ENCODE results near the gene DOK6.

DOK6 gene

GRCh38 chr18:69718912-69719547 is 318.3 kb downstream of the DOK6 start:
- H3K4me1 ChIP-seq: no peaks in the 10 kb centered on the region
- no peaks in the 10 kb centered on the region for H4K20me1 ChIP-seq
- H3K4me3 ChIP-seq: no peak overlapping the region
- no peaks in the 10 kb centered on the region for H3K27me3 ChIP-seq
- TF ChIP-seq Cebpa-rat (IDR thresholded peaks at IDR 0.05): no peak
- no peak overlapping the region for H3K4me2 ChIP-seq
- H3K9ac ChIP-seq: no peak overlapping the region
- H3K9me3 ChIP-seq: peaks cover 28% of the 10 kb centered on the region
- no peak overlapping the region for H3K27ac ChIP-seq
- no peaks in the 10 kb centered on the region for H3K36me3 ChIP-seq

DNA sequence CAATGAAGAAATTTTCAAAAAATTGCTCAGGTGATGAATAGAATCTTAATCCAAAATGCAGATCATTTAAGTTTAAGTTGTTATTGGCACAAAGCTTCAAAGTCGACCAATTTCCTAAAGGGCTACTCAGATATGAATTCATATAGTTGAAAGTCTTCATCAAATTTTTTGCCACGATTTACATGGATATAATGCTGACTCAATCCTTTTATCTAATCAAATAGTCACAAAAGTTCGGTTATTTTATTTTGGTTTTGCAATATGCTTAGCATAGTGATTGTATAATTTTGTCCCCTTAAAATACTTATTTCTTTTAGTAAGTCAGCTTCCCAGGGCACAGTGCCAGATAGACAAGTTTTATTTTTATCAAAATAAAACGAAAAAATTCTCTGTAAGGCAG is 319.7 kb downstream of the DOK6 start:
- Histone ChIP-seq H4K20me1 (no peaks in the 10 kb centered on the region), H3K36me3 (no peaks in the 10 kb centered on the region), H3K27me3 (no peaks in the 10 kb centered on the region), H3K4me2 (no peak overlapping the region), H3K27ac (no peak overlapping the region), H3K4me3 (no peak overlapping the region), H3K9me3 (peaks cover 28% of the 10 kb centered on the region), H3K4me1 (no peaks in the 10 kb centered on the region), H3K9ac (no peak overlapping the region)
- TF ChIP-seq Cebpa-rat (IDR thresholded peaks at IDR 0.05): no peak

DNA sequence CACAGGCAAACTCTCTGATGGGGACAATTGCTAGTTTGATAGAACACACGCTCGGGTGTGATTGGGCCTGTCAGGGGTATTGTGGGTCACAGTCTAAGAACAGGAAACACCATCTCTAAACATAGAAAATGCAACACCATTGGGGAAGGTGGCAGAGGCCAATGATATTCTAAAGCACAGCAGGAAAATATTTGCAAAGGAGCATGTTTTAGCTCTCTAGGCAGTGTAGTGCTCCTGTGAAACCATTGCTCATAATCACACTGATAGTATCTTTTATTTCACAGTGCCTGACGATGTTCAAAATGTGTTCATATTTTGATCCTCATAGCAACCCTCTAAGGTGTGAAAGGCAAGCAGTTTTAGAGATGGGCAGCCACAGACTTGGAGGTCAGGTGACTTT is 322.7 kb downstream of the DOK6 start:
- no peaks in the 10 kb centered on the region for H3K27me3 ChIP-seq
- H3K9me3 ChIP-seq: peaks cover 16% of the 10 kb centered on the region
- H3K27ac ChIP-seq: no peak overlapping the region
- no peaks in the 10 kb centered on the region for H3K4me1 ChIP-seq
- H4K20me1 ChIP-seq: no peaks in the 10 kb centered on the region
- H3K4me3 ChIP-seq: no peak overlapping the region
- TF ChIP-seq Cebpa-rat (IDR thresholded peaks at IDR 0.05): no peak
- no peak overlapping the region for H3K9ac ChIP-seq
- no peak overlapping the region for H3K4me2 ChIP-seq
- no peaks in the 10 kb centered on the region for H3K36me3 ChIP-seq

DNA sequence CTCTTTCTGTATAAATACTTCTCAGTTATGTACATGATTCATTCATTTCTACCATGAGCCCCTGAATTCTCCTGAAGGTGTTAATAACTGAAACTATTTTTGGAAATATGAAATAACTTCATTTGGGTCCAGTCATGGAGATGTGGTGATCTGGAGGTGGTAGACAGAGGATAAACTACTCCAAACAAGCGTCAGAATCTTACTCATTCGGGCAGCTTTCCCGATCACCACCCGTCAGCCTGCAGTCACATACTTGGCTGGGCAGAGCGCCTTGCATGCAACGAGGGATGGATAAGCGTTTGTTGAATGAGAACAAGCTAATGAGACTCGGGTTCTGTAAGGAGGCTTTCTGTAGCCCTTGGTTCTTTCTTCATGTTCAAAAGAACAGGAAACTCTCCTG is 324.3 kb downstream of the DOK6 start:
- Histone ChIP-seq H3K4me3 (no peak overlapping the region), H3K27ac (no peak overlapping the region), H3K4me1 (no peaks in the 10 kb centered on the region), H4K20me1 (no peaks in the 10 kb centered on the region), H3K4me2 (no peak overlapping the region), H3K36me3 (no peaks in the 10 kb centered on the region), H3K9me3 (peaks cover 1% of the 10 kb centered on the region; the same call in 1 of the 2 replicates), H3K9ac (no peak overlapping the region), H3K27me3 (no peaks in the 10 kb centered on the region)
- TF ChIP-seq Cebpa-rat (IDR thresholded peaks at IDR 0.05): no peak

DNA sequence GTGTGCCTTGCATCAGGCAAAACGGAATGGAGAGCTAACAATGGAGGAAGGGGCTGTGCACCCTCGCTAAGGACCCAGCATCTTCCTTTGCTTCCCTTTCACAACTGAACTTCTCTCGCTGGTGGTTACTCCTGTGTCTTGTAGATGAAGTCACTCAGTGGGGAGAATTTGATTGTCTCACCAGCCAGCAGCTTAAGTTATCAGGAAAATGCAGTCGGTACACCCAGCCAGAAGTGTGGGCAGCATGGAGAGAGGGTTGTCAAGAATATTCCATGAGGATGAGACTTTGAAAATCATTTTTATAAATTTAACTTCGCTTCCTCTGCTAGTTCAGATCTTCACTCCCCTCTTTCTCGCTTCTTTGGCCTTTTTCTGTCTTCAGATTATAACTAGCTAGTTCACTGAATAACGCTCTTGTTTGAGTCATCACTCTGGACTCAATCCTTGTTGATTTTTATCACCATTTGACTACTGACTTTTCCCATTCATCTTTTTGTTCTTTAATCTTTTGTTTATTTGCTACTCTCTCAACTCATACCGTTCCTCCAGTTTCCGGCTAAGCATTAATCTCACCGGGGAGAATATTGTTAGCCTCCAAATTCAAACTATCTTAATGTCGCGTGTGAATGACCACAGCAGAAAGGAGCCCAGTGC is 325.3 kb downstream of the DOK6 start:
- no peak for TF ChIP-seq Cebpa-rat (IDR thresholded peaks at IDR 0.05)
- Histone ChIP-seq H3K4me1 (no peaks in the 10 kb centered on the region), H3K4me2 (no peak overlapping the region), H4K20me1 (no peaks in the 10 kb centered on the region), H3K9me3 (no peaks in the 10 kb centered on the region), H3K27me3 (no peaks in the 10 kb centered on the region), H3K36me3 (no peaks in the 10 kb centered on the region), H3K9ac (no peak overlapping the region), H3K27ac (no peak overlapping the region), H3K4me3 (no peak overlapping the region)

- no peak for TF ChIP-seq Cebpa-rat (IDR thresholded peaks at IDR 0.05)
- Histone ChIP-seq H3K27me3 (no peaks in the 10 kb centered on the region), H4K20me1 (no peaks in the 10 kb centered on the region), H3K9ac (no peak overlapping the region), H3K4me1 (no peaks in the 10 kb centered on the region), H3K4me3 (no peak overlapping the region), H3K4me2 (no peak overlapping the region), H3K27ac (no peak overlapping the region), H3K9me3 (no peaks in the 10 kb centered on the region), H3K36me3 (no peaks in the 10 kb centered on the region)
Measured at GRCh38 chr18:69727912-69728572, 327.4 kb downstream of the DOK6 start.

- H3K4me3 ChIP-seq: no peak overlapping the region
- H4K20me1 ChIP-seq: no peaks in the 10 kb centered on the region
- no peaks in the 10 kb centered on the region for H3K27me3 ChIP-seq
- no peak overlapping the region for H3K4me2 ChIP-seq
- no peak for TF ChIP-seq Cebpa-rat (IDR thresholded peaks at IDR 0.05)
- no peak overlapping the region for H3K27ac ChIP-seq
- H3K4me1 ChIP-seq: no peaks in the 10 kb centered on the region
- H3K9ac ChIP-seq: no peak overlapping the region
- H3K9me3 ChIP-seq: no peaks in the 10 kb centered on the region
- no peaks in the 10 kb centered on the region for H3K36me3 ChIP-seq
Measured at GRCh38 chr18:69730664-69731063, 330.0 kb downstream of the DOK6 start.

DNA sequence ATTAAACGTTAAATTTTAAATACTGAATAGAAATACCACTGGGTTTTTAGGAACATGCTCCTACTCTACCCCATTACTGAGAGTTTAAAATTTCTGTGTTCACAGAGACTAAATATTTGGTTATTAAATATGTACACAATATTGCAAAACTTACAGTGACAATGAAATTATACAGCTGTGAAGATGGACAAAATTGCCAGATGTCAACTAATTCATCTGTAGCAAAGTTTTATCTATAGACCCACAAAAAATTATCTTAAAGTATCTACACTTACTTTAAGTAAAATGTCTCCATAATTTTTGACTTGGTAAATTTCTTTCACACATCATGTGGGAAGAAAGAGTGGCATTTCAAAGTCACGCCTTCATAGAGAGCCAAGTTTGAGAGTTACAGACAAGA is 333.8 kb downstream of the DOK6 start:
- H3K36me3 ChIP-seq: no peaks in the 10 kb centered on the region
- no peaks in the 10 kb centered on the region for H3K4me1 ChIP-seq
- TF ChIP-seq Cebpa-rat (IDR thresholded peaks at IDR 0.05): no peak
- H3K4me3 ChIP-seq: no peak overlapping the region
- H3K9ac ChIP-seq: no peak overlapping the region
- H3K27ac ChIP-seq: no peak overlapping the region
- no peak overlapping the region for H3K4me2 ChIP-seq
- H3K27me3 ChIP-seq: no peaks in the 10 kb centered on the region
- H4K20me1 ChIP-seq: no peaks in the 10 kb centered on the region
- no peaks in the 10 kb centered on the region for H3K9me3 ChIP-seq

DNA sequence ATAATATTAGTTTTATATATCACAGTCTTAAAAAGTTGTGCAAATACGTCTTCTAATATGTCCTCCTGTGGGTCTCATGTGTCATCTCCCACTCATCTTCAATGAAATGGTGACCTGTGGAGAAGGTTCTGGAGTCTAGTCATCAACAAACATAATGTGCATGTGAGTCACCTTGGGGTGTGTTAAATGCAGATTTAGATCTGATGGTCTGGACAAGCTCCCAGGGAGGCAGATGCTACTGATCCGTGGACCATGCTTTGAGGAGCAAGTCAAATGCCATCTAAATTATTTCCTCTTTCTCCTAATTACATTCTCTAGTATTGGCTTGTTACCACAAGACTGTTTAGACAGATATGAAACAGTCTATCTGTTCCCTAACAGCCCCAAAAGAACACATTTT is 336.0 kb downstream of the DOK6 start:
- Histone ChIP-seq H3K27ac (no peak overlapping the region), H3K4me2 (no peak overlapping the region), H3K4me1 (no peaks in the 10 kb centered on the region), H3K9ac (no peak overlapping the region), H3K27me3 (no peaks in the 10 kb centered on the region), H3K9me3 (no peaks in the 10 kb centered on the region), H4K20me1 (no peaks in the 10 kb centered on the region), H3K36me3 (no peaks in the 10 kb centered on the region), H3K4me3 (no peak overlapping the region)
- TF ChIP-seq Cebpa-rat (IDR thresholded peaks at IDR 0.05): no peak

- no peak overlapping the region for H3K4me2 ChIP-seq
- no peak for TF ChIP-seq Cebpa-rat (IDR thresholded peaks at IDR 0.05)
- no peak overlapping the region for H3K9ac ChIP-seq
- H3K27me3 ChIP-seq: no peaks in the 10 kb centered on the region
- H4K20me1 ChIP-seq: no peaks in the 10 kb centered on the region
- H3K27ac ChIP-seq: no peak overlapping the region
- no peaks in the 10 kb centered on the region for H3K9me3 ChIP-seq
- H3K4me3 ChIP-seq: no peak overlapping the region
- H3K4me1 ChIP-seq: no peaks in the 10 kb centered on the region
- no peaks in the 10 kb centered on the region for H3K36me3 ChIP-seq
Measured at GRCh38 chr18:69737851-69738250, 337.2 kb downstream of the DOK6 start.
